Measurements from ENCODE around the gene MDFIC.

Gene MDFIC

DNA sequence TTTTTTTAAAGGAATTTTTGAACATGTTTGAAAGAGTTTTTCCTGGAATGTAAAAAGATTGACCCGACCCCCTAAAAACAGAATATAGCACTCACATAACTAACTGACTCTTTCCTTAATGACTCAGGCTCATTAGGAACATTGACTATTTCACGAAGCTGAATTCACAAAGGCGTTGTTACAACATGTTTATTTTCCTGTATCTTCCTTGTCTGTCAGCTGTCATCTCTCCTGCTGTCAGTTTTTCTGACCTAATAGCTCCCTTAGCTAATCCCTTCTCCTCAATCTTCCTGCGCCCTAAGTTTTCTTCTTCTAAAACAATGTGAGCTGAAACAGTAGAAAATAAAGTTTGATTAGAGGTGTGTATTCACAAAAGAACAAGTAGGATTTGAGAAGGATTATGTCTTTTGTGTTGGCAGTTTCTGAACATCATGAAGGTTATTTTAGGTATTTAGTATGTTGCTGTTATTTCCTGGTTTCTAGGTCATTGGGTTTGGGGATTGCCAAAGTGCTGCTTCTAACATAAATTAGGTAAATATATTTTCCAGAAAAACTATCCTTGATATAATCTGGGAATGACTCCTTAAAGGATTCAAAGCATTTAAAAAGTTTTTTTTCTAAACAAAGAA lies 4.6 kb upstream of the MDFIC start:
- Mint-ChIP-seq H3K27ac (peak overlapping the region; percentile 98), H3K4me1 (peaks cover 63% of the 10 kb centered on the region), H3K27me3 (no peaks in the 10 kb centered on the region), H3K9me3 (peaks cover 10% of the 10 kb centered on the region), H3K4me3 (peak overlapping the region; percentile 69), H3K36me3 (ENCODE audit: low read depth) (peaks cover 2% of the 10 kb centered on the region)
- DNase-seq (no peak), ATAC-seq (no peak)

DNA sequence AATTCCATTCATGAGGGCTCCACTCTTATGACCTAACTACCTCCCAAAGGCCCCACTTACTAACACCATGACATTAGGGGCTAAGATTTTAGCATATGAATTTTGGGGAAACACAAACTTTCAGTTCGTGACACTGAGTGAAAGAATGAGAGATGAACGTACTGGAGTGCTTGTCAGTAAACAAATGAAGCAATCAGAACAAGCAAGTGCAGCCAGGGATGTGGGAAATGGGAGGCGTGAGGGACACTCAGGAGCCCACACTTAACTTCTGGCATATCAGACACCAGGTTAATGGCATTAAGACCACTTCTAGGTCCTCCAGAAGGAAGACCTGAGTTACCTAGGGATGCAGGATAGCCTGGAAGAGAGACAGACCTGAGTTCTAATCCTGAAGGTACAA lies 2.3 kb upstream of the MDFIC start:
- Mint-ChIP-seq H3K4me1 (peaks cover 74% of the 10 kb centered on the region), H3K27me3 (no peaks in the 10 kb centered on the region), H3K4me3 (peak overlapping the region; percentile 12), H3K36me3 (ENCODE audit: low read depth) (peaks cover 12% of the 10 kb centered on the region), H3K27ac (peak overlapping the region; percentile 86), H3K9me3 (peaks cover 2% of the 10 kb centered on the region)
- ATAC-seq: no peak
- DNase-seq: no peak

DNA sequence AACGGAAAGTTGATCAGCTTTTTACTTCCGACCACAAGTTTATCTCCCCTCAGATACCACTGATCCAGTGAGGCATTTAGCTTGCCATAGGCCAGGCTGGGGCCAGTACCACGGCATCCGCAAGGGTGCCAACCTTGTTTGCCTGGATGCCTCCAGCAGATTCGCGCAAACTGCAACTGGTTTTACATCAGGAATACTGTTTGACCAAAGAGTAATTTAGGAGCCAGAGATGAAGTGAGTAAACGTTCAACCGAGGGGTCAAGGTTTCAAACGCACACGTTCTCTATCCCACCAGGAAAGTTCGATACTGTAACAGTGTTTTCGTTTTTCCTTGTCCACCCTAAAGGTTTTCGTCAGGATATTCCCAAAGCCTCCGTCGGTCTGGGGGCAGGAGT lies 266 bp upstream of the MDFIC start:
- Mint-ChIP-seq H3K4me3 (peak overlapping the region; percentile 95), H3K36me3 (ENCODE audit: low read depth) (peaks cover 18% of the 10 kb centered on the region), H3K27ac (peak overlapping the region; percentile 89), H3K27me3 (no peaks in the 10 kb centered on the region), H3K9me3 (no peaks in the 10 kb centered on the region), H3K4me1 (peaks cover 73% of the 10 kb centered on the region)
- DNase-seq (peak; percentile 33), ATAC-seq (peak; percentile 14)

DNA sequence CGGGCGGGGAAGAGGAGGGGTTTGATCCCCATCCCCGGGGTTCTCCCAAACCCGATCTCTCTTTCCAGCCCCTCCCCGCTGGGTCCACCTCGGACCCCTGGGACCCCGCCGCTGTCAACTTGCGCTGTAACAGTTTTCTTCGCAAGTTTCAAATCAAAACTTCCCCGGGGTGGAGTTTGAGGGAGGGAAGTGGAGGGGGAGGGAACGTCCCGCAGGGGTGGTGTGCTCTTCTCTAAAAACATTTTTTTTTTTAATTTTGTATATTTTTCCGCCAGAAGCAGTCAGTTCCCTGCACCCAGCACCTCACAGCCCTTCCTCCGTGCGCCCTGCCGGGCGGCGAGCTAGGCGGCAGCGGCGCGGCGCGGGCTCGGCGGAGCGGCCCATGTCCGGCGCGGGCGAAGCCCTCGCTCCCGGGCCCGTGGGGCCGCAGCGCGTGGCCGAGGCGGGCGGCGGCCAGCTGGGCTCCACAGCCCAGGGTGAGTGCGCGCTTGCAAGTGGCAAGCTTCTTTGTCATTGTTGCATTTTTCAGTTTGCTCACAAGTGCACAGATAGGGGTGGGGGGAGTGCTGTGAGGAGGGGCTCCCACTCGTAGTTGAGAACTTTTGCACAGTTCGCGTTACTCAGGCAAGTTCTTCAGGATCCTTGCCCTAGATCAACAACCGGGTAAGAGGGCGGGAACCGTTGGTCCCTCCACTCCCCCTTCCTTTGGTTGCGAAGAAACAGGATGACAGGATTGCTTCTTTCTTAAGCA lies 933 bp downstream of the MDFIC start:
- Mint-ChIP-seq H3K4me3 (peak overlapping the region; percentile 95), H3K4me1 (peaks cover 67% of the 10 kb centered on the region), H3K27me3 (no peaks in the 10 kb centered on the region), H3K36me3 (ENCODE audit: low read depth) (peaks cover 22% of the 10 kb centered on the region), H3K27ac (peak overlapping the region; percentile 95), H3K9me3 (no peaks in the 10 kb centered on the region)
- peak; percentile 42 for DNase-seq
- peak; percentile 44 for ATAC-seq

DNA sequence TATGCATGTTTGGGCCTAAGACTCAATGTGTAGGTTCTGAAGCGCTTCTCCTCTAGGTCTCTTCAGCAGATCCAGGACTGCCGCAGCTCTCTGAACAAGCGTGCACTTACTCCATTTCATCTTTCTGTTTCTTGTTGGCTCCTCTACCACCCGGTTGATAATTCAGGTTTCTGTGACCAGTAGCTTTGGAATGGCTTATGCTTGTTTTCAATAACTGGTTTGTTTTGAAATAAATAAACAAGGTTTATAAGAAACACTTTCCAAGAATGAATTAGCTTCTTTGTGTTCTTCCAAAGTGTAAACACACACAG lies 1.5 kb downstream of the MDFIC start:
- ATAC-seq (no peak), DNase-seq (no peak)
- peaks cover 22% of the 10 kb centered on the region for H3K36me3 Mint-ChIP-seq (ENCODE audit: low read depth)
- peaks cover 62% of the 10 kb centered on the region for H3K4me1 Mint-ChIP-seq
- no peaks in the 10 kb centered on the region for H3K27me3 Mint-ChIP-seq
- no peaks in the 10 kb centered on the region for H3K9me3 Mint-ChIP-seq
- peak overlapping the region; percentile 95 for H3K4me3 Mint-ChIP-seq
- H3K27ac Mint-ChIP-seq: peak overlapping the region; percentile 92

DNA sequence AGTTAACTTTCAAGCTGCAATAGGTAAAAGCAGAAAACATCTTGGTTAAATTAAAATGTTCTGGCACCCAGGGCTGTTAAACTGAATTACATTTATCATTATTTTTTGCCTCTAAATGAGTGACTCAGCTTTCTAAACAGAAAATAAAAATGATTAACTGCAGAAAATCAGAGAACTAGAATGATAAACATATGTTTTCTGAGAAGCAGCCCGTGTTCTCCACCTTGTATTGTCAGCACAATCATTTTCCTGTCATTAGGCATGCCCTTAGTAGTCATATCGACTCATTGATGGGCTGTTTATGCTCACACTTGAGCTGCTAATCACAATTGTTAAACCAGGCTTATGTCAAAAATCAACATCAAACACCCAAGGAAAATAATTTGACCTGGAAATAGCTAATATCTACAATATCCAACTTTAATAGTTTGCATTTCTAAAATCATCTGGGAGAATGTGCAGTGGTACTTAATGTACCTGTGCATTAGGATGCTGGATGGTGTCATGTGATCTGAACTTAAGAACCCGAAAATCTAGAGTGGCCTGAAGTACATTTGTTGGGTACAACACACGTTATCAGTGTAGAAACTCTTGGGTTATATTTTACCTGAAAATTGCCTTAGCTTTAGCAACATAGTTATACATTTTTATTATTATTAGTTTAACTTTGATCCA lies 2.3 kb downstream of the MDFIC start:
- no peak for ATAC-seq
- peaks cover 22% of the 10 kb centered on the region for H3K36me3 Mint-ChIP-seq (ENCODE audit: low read depth)
- peak overlapping the region; percentile 95 for H3K4me3 Mint-ChIP-seq
- peak overlapping the region; percentile 92 for H3K27ac Mint-ChIP-seq
- H3K9me3 Mint-ChIP-seq: no peaks in the 10 kb centered on the region
- no peak for DNase-seq
- no peaks in the 10 kb centered on the region for H3K27me3 Mint-ChIP-seq
- peaks cover 55% of the 10 kb centered on the region for H3K4me1 Mint-ChIP-seq

DNA sequence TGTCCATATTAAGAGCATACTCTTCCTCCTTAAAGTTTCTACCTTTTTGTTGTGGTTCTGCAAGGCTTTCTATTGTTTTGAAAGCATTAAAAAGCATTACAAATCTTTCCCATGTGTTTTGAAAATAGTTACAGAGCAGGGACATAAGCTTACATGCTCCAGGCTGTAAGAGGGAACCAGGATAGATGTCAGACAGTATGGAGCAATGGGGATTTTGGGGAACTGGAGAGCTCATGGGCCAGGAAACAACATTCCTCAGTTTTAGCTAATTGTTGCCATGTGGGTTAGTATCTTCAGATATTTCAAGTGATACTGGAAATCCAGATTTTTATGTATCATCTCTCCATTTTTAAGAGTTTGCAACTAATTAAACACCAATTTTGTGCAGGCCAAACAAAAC lies 3.5 kb downstream of the MDFIC start:
- Mint-ChIP-seq H3K27ac (peak overlapping the region; percentile 86), H3K36me3 (ENCODE audit: low read depth) (peaks cover 22% of the 10 kb centered on the region), H3K4me1 (peaks cover 44% of the 10 kb centered on the region), H3K9me3 (no peaks in the 10 kb centered on the region), H3K4me3 (peak overlapping the region; percentile 95), H3K27me3 (no peaks in the 10 kb centered on the region)
- DNase-seq: no peak
- no peak for ATAC-seq

DNA sequence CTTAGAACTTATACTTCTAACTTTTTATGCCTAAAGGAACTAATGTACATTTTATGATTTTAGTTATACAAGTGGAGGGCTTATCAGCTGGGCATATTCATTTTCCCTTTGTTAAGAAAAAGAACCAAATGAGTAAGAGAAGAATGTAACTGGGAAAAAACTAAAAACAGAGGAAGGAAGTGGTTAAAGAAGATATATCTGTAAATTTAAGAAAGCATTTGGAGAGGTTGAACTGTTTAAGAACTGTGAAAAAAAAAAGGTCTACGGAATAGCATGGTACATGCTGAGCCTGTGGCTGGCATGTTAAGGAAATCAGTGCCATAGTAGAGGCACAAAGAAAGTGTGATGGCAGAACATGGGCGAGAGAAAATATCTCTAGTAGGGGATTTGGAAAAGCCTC lies 6.2 kb downstream of the MDFIC start:
- Mint-ChIP-seq H3K27ac (no peak overlapping the region), H3K36me3 (ENCODE audit: low read depth) (peaks cover 25% of the 10 kb centered on the region), H3K9me3 (no peaks in the 10 kb centered on the region), H3K4me1 (peaks cover 29% of the 10 kb centered on the region), H3K27me3 (no peaks in the 10 kb centered on the region), H3K4me3 (no peak overlapping the region)
- ATAC-seq (no peak), DNase-seq (no peak)

DNA sequence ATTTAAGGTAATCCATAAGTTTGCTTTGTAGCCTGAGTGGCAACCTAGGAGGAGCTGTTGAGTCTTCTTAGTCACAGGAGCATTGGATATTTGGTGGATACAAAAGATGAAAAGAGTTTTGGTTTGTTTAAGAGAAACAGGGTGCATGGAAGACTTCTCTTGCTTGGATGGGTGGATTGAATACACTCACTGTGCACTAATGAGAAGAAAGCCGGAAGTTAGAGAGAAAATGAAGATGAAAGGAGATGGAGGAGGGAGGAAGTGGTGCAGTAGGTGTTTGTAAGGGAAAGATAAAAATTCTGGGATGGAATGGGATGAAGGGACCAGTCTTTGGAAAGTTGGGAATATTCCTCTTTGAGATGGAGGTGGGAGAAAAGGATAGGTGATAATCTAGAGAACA lies 7.7 kb downstream of the MDFIC start:
- DNase-seq: no peak
- Mint-ChIP-seq H3K4me3 (no peak overlapping the region), H3K27ac (no peak overlapping the region), H3K9me3 (no peaks in the 10 kb centered on the region), H3K4me1 (peaks cover 32% of the 10 kb centered on the region), H3K36me3 (ENCODE audit: low read depth) (peaks cover 22% of the 10 kb centered on the region), H3K27me3 (no peaks in the 10 kb centered on the region)
- no peak for ATAC-seq

DNA sequence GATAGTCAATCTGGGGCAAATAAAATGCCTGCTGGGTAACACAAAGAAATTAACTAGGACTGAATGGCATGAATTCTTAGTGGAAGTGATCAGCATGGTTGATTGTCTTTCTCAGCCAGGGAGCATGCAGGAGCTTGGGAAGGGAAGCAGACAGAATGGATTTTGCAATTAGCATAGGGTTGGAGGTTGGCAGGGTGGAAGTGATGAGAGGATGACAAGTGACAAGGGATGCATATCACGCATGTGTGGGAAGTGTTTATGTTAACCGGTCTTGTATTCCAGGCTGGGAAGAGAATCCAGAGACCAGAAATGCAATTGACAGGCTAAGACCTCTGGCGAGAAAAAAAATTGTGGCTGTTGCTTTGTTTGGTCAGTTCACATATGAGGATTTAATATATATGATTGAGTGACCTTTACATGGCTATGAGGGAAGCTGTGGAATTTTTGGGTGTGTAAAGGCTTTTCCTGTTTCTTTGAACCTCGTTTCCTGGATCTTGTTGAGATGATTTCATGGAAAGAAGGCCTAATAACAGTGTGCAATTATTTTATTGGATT lies 8.3 kb downstream of the MDFIC start:
- DNase-seq (no peak), ATAC-seq (no peak)
- Mint-ChIP-seq H3K9me3 (no peaks in the 10 kb centered on the region), H3K4me3 (no peak overlapping the region), H3K4me1 (peaks cover 37% of the 10 kb centered on the region), H3K27ac (no peak overlapping the region), H3K36me3 (ENCODE audit: low read depth) (peaks cover 24% of the 10 kb centered on the region), H3K27me3 (no peaks in the 10 kb centered on the region)

DNA sequence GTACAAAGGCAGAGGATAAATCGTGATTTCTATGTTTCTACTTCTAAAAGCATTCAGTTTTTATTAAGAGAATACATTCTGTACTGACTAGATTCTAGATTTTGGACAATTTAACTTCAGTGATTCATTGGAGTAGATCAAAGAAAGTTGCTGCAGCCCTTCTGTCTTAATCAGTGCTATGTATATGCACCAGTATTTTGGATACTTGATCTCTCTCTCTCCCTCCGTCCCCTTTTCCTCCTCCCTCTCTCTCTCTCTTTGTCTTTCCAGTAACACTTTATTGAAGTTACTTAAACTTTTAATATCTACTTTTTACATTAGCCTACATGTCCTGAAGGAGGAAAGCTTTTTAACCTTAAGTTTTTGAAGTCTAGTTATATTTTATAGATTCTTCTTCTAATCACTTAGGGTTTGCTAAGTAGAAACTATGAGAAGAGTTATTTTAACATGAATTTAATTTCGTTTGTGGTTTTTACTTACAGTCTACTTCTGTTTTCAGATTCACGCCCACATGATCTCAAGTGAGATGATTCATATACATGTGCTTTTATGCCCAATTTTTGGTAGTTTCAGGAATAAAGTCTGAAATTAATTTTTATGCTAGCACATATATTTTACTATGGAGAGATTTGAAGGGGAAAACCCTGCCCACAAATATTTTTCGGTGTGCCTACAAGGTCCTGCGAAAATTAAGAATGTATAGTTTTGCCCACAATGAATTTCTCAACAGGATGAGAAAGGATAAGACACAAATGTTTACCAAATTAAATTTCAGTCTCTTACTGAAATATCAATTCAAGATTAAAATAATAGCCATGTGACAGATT lies 9.1 kb downstream of the MDFIC start:
- Mint-ChIP-seq H3K36me3 (ENCODE audit: low read depth) (peaks cover 18% of the 10 kb centered on the region), H3K27ac (no peak overlapping the region), H3K9me3 (no peaks in the 10 kb centered on the region), H3K4me3 (no peak overlapping the region), H3K27me3 (no peaks in the 10 kb centered on the region), H3K4me1 (peaks cover 35% of the 10 kb centered on the region)
- DNase-seq: no peak
- ATAC-seq: peak; percentile 68

DNA sequence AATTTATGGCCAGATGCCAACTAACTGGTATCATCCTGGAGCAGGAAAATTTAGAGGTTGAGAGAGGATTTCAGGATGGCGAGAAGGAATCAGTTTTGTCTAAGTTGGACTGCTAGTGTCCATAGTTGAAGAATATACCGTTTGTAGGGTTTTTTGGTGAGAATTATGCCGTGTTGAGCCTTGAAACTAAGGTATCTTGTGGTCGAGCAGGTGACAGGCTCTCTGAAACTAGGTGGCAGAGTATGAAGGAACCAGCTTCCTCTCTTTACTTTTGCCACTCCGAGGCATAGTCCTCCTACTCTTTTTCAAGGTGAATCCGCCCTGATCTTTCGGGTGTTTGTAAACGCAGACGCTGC lies 9.7 kb downstream of the MDFIC start:
- peaks cover 36% of the 10 kb centered on the region for H3K4me1 Mint-ChIP-seq

DNA sequence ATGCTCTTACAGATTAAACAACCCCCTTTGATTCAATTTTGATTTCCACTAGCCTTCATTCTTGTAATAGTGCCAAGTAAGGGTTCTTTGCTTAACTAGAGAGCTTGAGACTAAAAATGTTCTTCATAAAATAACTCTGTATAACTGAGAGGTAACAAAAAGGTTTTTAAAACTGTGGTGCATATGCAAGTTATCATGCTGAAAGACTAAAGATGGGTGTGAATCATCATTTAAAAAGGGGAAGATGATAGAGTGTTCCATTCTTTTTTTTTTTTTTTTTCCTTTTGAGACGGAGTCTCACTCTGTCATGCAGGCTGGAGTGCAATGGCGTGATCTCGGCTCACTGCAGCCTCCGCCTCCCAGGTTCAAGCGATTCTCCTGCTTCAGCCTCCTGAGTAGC lies 11.1 kb downstream of the MDFIC start:
- ATAC-seq (no peak), DNase-seq (no peak)
- Mint-ChIP-seq H3K27ac (no peak overlapping the region), H3K4me1 (peaks cover 39% of the 10 kb centered on the region), H3K4me3 (no peak overlapping the region), H3K9me3 (no peaks in the 10 kb centered on the region), H3K36me3 (ENCODE audit: low read depth) (peaks cover 19% of the 10 kb centered on the region), H3K27me3 (no peaks in the 10 kb centered on the region)

More for the DNA sequence above, 9.7 kb downstream of the MDFIC start:
- Mint-ChIP-seq H3K36me3 (ENCODE audit: low read depth) (peaks cover 20% of the 10 kb centered on the region), H3K27me3 (no peaks in the 10 kb centered on the region), H3K9me3 (no peaks in the 10 kb centered on the region), H3K27ac (no peak overlapping the region), H3K4me3 (no peak overlapping the region)
- ATAC-seq (peak; percentile 76), DNase-seq (no peak)

DNA sequence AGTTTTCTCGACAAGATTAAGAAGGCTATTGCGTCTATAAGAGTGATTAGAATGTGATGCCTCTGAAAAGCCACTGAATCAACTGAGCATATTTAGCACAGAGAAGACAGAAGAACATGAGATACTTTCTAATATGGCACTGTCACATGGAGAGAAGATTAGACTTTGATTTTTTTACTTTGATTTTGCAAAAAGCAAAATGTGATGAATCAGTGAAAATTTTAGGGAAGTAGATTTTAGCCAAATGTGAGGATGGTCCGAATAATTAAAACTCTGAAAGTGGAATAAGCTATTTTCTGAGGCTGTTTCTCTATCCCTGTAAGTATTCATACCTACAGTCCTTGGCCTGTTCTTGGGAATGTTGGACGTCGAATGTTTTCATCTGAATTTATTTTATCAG lies 11.8 kb downstream of the MDFIC start:
- ATAC-seq (no peak), DNase-seq (no peak)
- no peaks in the 10 kb centered on the region for H3K27me3 Mint-ChIP-seq
- H3K4me1 Mint-ChIP-seq: peaks cover 44% of the 10 kb centered on the region
- no peaks in the 10 kb centered on the region for H3K9me3 Mint-ChIP-seq
- H3K36me3 Mint-ChIP-seq (ENCODE audit: low read depth): peaks cover 21% of the 10 kb centered on the region
- no peak overlapping the region for H3K27ac Mint-ChIP-seq
- no peak overlapping the region for H3K4me3 Mint-ChIP-seq
